Stimulated activated CD4-positive, alpha-beta T cell treated with anti-CD3 and anti-CD28 coated beads, Interleukin-12 subunit alpha, Interleukin-12 subunit beta, amount 100 ng/mL, for 48 hours (primary cell): ENCODE measurements around the gene CDC42SE2.
"Not testable (repeated sequence)": the region's sequence is repeated elsewhere in the genome, so short reads cannot be mapped to it uniquely, and the experiment has no call there.

Experiments
- DNase-seq, 3 donors: peaks; one replicate each; pipeline ENCODE4 v3.0.0-alpha.2; 2020; ENCODE audit warnings: low read depth in 2 of 3, low spot score in 1 of 3

CDC42SE2 gene

DNA sequence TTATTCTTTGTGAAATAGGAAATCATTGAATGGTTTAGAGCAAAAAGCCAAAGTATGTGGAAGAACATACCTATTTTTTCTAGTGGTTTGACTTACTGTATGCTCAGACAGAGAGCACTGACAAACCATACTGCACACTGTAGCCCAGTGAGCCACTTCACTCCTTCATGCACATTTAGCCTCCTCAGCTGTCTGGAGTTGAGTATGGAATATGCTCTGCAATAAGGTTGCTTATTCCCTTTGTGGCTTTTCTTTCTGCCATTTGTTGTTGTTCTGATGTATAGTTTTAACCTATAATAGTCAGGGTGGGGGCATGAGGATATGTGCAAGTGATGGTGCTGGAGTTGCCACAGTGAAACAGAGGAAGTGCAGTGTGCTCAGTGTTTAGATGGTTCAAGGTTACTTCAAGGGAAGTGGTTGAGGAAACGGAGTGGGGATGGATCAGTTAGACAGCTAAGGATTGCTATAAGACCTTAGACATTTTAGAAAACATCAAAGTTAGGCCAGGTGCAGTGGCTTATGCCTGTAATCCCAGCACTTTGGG lies 100.7 kb downstream of the CDC42SE2 start:
- DNase-seq = no peak

- DNase-seq = no peak
Measured at GRCh38 chr5:131366428-131366827, 102.6 kb downstream of the CDC42SE2 start.

DNA sequence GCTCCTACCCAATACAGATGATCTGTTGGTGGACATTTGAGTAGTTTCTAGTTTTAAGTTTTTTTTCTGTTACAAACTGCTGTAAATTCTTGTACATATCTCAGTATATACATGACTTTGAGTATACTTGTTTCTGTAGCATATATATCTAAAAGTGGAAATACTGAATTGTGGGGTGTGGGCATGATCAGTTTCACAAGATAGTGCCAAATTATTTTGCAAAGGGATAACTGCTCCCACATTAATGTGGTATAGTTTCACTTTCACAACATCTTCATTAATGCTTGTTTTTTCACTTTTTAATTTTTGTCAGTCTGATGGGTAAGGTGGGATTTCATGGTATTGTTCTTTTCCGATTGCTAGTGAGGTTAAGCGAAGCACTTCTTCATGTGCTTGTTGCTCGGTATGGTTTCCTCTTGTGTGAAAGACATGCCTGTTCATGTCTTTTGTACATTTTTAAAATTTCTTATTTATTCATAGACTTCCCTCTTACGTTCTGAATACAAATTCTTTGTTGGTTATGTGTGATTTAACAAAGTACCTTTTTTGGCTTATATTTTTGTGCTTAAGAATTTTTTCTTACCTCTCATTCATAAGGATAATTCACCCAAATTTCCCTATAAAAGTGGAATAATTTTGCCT lies 103.5 kb downstream of the CDC42SE2 start:
- no peak for DNase-seq

- no peak for DNase-seq
Measured at GRCh38 chr5:131368866-131369265, 105.0 kb downstream of the CDC42SE2 start.

DNA sequence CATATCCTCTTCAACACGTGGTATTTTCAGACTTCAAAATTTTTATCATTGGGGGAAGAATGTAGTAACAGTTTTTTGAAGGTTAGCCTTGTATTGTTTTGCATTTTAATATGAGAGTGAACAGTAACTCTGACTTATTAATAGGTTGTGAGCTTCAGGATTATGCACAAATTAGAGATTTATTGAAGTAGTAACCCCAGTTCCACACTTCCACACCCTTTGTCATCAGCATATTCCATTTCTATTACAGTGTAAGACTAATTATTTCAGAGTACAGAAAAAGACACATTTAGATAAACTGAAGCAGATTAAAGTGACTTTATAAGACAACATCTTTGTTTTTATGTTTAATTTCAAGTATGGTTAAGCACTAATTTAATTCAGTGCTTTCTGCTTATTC lies 105.7 kb downstream of the CDC42SE2 start:
- no peak for DNase-seq

DNA sequence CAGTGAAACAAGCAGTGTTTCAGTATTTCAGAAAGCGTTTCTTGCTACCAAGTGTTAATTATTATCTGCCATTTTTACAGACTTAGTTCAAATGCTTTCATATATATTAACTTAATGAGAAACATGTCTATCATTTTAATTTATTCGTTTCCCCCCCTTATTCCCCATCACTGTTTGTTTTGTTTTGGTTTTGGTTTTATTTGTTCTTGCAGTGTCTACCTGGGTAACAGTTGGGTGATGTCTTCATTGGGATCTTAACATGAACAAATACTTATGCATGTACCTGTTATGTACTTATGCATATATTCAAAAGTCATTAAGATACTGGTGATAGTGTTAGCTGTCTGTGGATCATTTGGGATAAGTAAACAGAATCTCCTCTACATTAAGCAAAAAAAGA lies 108.0 kb downstream of the CDC42SE2 start:
- no peak for DNase-seq

GRCh38 chr5:131373265-131373664 lies 109.4 kb downstream of the CDC42SE2 start:
- no peak for DNase-seq

DNA sequence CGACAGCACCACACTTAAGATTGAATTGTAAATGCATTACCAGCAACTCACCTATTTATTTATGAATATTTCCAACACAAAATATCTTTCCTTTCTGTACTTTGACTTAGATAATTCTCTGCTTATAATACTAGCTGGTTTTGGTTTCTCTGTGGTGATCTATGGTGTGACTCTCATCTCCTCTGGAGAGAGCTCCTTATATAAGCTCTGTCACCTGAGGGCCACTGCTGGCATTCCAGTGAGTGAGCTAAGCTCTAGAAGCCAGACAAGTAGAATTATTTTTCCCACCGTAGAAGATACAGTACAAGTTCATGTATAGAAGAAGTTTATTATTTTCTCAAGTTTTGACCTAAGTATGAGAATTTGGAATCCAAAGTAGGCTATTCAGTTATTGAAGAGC lies 111.5 kb downstream of the CDC42SE2 start:
- DNase-seq = no peak

DNA sequence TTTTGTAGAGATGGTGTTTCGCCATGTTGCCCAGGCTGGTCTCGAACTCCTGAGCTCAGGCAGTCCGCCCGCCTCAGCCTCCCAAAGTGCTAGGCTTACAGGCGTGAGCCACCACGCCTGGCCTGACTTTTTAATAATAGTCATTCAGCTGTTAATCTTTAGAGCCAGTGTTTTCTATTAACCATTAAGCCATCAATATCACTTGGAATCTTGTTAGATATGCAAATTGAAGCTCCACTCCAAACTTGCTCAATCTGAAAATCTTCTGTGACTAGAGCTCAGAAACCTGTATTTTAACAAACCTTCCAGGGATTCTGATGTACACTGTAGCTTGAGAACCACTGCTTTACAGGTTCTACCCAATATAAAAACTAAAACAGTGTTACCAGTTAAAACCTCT lies 113.5 kb downstream of the CDC42SE2 start:
- no peak for DNase-seq

DNA sequence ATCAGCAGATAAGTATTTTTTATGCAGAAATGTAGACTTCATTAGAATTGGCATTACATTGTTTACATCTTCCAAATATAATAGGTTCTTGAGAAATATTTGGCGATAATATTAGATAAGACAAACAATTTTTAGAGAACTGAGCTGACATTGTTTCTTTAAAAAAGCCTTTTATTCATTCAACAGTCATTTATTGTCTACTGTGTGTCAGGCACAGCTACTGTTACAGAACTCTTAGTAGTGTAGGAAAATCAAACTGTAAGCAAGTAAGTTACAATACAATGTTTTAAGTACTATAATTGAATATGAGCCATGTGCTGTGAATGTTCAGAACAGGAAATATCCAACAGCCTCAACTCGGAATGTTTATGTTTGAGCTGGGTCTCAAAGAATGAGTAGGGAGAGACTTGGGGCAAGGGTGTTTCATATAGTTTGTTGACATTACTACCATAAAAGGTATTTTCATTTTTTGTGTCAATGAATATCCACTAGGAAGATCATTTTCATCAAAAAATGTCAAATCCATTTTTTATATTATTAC lies 114.0 kb downstream of the CDC42SE2 start:
- no peak for DNase-seq

DNA sequence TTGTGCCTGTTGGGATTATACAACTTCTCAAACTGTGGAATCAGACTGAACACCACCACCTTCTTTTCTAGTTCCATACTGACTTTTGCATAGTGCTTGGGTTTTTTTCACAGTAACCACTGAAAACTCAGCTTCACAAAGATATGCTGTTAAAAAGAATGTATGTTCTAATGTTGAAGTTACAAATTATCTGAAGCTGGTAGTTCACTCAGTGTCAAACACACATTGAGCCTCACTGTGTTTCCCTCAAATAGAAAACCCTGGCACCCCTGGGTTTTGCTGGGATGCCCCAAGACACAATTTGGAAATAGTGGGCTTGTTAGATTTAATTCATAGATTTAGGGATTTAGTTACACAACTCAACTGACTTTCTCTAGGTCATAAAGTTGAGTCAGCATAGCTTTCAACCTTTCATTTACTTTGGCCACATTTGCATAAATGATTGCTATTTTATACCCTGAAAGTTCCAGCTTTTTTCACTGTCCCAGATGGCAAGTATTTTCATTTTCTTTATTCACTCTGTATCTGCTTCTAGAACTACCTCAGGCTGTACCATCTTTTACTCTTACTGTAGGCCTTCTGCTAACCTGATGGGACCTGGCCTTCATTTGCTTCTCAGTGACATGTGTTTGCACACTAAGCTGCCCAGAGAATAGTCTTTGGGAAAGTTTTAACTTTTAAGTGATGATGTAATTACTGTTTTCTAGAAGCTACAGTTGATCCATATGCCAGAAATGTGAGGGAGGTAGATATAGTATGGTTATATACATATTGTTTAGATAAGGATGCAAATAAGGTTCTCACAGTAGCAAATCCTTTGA lies 115.1 kb downstream of the CDC42SE2 start:
- no peak for DNase-seq

GRCh38 chr5:131379723-131380122 lies 115.9 kb downstream of the CDC42SE2 start:
- peak; percentile 45 to 55 (median 47) for DNase-seq

DNA sequence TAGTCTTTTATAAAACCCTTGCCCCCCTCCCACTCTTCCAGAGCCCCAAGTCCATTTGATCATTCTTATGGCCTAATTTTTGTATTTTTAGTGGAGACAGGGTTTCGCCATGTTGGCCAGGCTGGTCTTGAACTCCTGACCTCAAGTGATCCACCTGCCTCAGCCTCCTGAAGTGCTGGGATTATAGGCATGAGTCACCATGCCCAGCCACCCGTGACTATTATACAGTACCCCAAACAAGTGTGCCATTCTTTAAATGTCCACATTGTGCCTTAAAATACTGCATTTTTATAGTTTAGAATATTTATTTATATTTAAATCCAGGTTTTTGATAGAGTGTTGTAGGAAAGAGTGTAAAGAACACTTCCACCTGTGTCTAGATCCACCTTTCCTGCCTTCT lies 116.4 kb downstream of the CDC42SE2 start:
- DNase-seq = not testable (repeated sequence)

- DNase-seq = no peak
Measured at GRCh38 chr5:131381021-131381420, 117.2 kb downstream of the CDC42SE2 start.

DNA sequence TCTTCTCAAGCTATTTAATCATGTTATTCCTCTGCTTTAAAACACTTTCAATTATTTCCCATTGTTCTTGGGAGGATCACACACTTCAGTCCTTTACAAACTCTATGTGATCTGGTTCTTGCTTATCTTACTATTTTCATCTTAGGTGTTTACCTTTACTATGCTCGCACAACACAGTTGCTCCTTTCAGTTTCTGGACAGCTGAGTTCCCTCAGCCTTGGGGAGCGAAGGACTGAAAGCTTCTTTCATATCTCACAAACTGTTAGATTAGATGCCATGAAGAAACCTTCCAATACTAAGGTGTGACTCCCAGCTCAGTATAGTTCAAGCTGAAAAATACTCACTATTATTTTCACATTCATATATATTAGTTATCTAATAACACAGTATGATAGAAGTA lies 117.9 kb downstream of the CDC42SE2 start:
- DNase-seq = no peak

DNA sequence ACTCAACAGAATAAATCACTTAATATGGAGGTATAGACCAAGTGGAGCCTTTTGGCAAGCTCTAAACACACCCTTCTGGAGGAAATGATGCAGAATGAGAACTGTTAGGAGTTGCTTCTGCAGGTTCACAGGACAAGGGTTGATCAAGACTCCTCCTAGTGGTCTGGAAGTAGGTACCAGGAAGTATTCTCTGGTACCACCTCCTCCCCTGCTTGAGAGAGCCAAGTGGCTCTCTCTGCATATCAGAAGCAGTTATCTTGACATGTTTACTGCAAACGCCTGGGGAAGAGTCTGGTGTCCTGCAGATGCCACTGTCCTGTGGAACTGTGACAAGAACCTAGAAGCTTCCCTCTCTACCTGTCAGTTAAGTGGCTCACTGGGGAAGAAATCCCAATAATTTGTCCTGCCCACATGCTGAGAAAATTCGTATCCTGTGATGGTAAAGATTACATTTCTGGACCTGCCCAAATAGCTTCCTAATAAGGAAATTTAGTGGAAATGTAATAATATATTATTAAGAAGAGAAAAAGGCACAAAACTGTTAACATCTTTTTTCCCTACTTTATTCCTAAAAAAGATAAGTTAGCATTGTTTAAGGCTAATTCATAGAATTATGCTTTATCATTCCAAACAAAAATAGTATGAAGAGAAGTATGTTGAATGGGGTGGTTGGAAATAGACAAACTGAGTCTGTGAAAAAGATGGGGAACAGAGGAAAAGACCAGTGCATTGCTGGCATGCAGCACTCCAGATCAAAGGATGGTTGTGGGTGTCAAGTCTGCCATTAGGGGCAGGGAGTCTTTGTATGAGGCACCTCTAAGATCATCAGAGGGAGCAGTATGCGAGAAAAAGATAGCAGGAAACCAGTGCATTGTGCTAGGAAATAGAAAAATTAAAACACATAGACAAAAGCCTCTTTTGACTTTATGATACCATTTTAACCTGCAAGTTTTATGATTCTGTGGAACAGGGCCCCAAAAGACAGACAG lies 118.8 kb downstream of the CDC42SE2 start:
- no peak for DNase-seq

DNA sequence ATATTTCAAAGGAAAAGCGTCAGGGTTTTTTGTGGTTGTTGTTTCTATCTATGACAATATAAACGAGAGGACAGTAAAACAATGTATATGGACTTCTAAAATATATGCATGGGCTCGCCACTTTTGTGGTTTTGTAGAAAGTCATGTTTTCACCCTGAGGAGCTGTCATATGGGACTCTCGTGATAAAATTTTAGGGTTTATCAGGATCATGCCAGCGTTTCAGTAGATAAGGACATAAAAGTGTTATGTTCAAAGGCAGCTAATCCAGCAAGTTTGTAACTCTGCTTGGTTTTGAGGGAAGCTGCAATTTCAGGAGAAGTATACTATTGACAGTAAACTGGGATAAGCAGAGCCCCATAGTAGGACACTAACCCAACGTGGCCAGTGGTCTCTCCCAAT lies 120.3 kb downstream of the CDC42SE2 start:
- no peak for DNase-seq

DNA sequence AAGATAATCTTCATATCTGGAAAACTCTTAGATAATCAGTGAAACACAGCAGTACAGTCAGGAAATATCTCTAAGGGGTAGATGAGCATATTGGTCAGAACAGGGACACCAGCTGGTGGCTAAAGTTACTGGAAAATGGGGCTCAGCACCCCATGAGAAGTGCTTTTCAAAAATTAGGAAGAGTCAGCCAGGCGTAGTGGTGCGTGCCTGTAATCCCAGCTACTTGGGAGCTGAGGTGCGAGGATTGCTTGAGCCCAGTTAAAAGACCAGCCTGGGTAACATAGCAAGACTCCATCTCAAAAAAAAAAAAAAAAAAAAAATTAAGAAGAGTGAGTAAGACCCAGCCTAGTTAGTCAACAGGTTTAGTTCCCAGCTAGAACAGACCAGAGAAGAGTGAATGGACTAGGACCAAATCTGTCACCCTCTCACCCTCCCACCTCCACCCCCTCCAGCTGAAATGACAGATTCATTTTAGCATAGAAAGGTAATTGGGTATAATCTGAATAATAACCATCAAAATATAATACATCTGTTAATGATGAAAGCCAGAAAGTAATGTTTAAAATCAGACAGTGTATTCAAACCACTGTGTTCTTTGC lies 120.9 kb downstream of the CDC42SE2 start:
- peak in 2 of 3 donors; percentile 31 to 47 for DNase-seq

DNA sequence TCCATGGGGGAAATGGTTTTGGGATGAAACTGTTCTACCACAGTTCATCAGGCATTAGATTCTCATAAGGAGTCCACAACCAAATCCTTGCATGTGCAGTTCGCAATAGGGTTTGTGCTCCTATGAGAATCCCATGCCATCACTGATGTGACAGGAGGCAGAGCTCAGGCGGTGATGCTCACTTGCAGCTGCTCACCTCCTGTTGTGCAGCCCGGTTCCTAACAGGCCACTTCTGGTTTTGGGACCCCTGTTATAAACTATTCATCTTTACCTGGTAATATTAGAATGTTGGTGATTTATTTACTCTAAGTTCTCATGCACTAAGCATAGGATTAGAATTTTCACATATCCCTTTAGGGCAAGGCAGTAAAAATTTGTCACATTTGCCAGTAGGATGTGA lies 122.3 kb downstream of the CDC42SE2 start:
- DNase-seq = no peak

- no peak for DNase-seq
Measured at GRCh38 chr5:131386779-131387178, 122.9 kb downstream of the CDC42SE2 start.

DNA sequence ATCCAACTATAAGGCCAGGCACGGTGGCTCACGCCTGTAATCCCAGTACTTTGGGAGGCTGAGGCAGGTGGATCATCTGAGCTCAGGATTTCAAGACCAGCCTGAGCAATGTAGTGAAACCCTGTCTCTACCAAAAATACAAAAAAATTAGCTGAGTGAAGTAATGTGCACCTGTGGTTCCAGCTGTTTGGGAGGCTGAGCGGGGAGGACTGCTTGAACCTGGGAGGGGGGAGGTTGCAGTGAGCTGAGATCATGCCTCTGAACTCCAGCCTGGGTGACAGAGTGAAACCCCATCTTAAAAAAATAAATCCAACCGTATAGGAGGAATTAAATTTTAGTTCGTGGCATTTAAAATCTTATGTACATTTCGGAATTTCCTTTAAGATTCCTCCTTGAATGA lies 123.4 kb downstream of the CDC42SE2 start:
- DNase-seq = no peak
